H9 (cell line): ENCODE data around the gene NFKBIZ. TPM values are rescaled to one million over a fixed set of nuclear protein-coding genes. Genes with fewer than 3 reads are reported as not detected.

Experiments
- DNase-seq: peaks from one replicate; pipeline ENCODE4 v3.0.0-alpha.2; 2017
- H2AFZ ChIP-seq: one replicate; pipeline ENCODE4 v1.6.1; 2013; ENCODE audit warnings: mild to moderate bottlenecking, low read length, control low read depth, moderate library complexity
- H2AK5ac ChIP-seq: 2 replicates; pipeline ENCODE4 v1.6.1; 2013; ENCODE audit warnings: low read length, control low read depth, mixed read lengths; ENCODE audit not compliant: insufficient read length
- H2BK120ac ChIP-seq: one replicate; pipeline ENCODE4 v1.6.1; 2013; ENCODE audit warnings: low read depth, mild to moderate bottlenecking, low read length, control low read depth, inconsistent platforms; ENCODE audit not compliant: poor library complexity, severe bottlenecking
- H2BK12ac ChIP-seq: 2 replicates; pipeline ENCODE4 v1.6.1; 2013; ENCODE audit warnings: low read length, control low read depth, mixed read lengths, low read depth; ENCODE audit not compliant: insufficient read length
- H2BK15ac ChIP-seq: 2 replicates; pipeline ENCODE4 v1.6.1; 2013; ENCODE audit warnings: low read depth, low read length, control low read depth
- H2BK20ac ChIP-seq: one replicate; pipeline ENCODE4 v1.6.1; 2013; ENCODE audit warnings: low read depth, mild to moderate bottlenecking, low read length, control low read depth, inconsistent platforms; ENCODE audit not compliant: poor library complexity, severe bottlenecking
- H2BK5ac ChIP-seq: 2 replicates; pipeline ENCODE4 v1.6.1; 2013; ENCODE audit warnings: low read length, control low read depth, mixed read lengths; ENCODE audit not compliant: insufficient read length
- H3K14ac ChIP-seq: 2 replicates; pipeline ENCODE4 v1.6.1; 2013; ENCODE audit warnings: low read length, control low read depth; ENCODE audit not compliant: insufficient read depth
- H3K18ac ChIP-seq: 2 replicates; pipeline ENCODE4 v1.6.1; 2013; ENCODE audit warnings: low read depth, mild to moderate bottlenecking, mixed read lengths, low read length, control low read depth; ENCODE audit not compliant: insufficient read length
- H3K23ac ChIP-seq: 2 replicates; pipeline ENCODE4 v1.6.1; 2013; ENCODE audit warnings: low read length, control low read depth, mixed read lengths, low read depth; ENCODE audit not compliant: insufficient read length
- H3K23me2 ChIP-seq: 2 replicates; pipeline ENCODE4 v1.6.1; 2013; ENCODE audit warnings: low read depth, mild to moderate bottlenecking, mixed read lengths, low read length, control low read depth; ENCODE audit not compliant: insufficient read length, poor library complexity, severe bottlenecking
- H3K27ac ChIP-seq: 2 replicates; pipeline ENCODE4 v1.5.1; 2013; ENCODE audit warnings: low read length, control low read depth, mixed read lengths, low read depth; ENCODE audit not compliant: insufficient read length
- H3K27me3 ChIP-seq: 2 replicates; pipeline ENCODE4 v1.6.1; 2013; ENCODE audit warnings: low read length, control low read depth, inconsistent platforms; ENCODE audit not compliant: insufficient read depth
- H3K4ac ChIP-seq: 2 replicates; pipeline ENCODE4 v1.6.1; 2013; ENCODE audit warnings: low read depth, mild to moderate bottlenecking, control low read depth, inconsistent platforms, low read length, moderate library complexity
- H3K4me1 ChIP-seq: 2 replicates; pipeline ENCODE4 v1.6.1; 2013; ENCODE audit warnings: low read length, control low read depth, inconsistent platforms; ENCODE audit not compliant: insufficient read depth
- H3K4me2 ChIP-seq: 2 replicates; pipeline ENCODE4 v1.6.1; 2013; ENCODE audit warnings: low read length, control low read depth, mixed read lengths; ENCODE audit not compliant: insufficient read length, insufficient read depth
- H3K56ac ChIP-seq: 2 replicates; pipeline ENCODE4 v1.6.1; 2013; ENCODE audit warnings: low read depth, mild to moderate bottlenecking, mixed read lengths, low read length, control low read depth; ENCODE audit not compliant: insufficient read length
- H3K79me1 ChIP-seq: 2 replicates; pipeline ENCODE4 v1.6.1; 2013; ENCODE audit warnings: low read depth, mild to moderate bottlenecking, moderate library complexity, low read length, control low read depth, inconsistent platforms; ENCODE audit not compliant: insufficient read depth, poor library complexity, severe bottlenecking
- H3K79me2 ChIP-seq: 2 replicates; pipeline ENCODE4 v1.6.1; 2013; ENCODE audit warnings: low read length, control low read depth, inconsistent platforms; ENCODE audit not compliant: insufficient read depth
- H3K9ac ChIP-seq: 2 replicates; pipeline ENCODE4 v1.6.1; 2013; ENCODE audit warnings: low read length, control low read depth, mixed read lengths; ENCODE audit not compliant: insufficient read length; ENCODE audit errors: extremely low read depth
- H3K9me3 ChIP-seq: one replicate; pipeline ENCODE4 v1.6.1; 2013; ENCODE audit warnings: low read depth, low read length, inconsistent platforms; ENCODE audit not compliant: control insufficient read depth
- H3T11ph ChIP-seq: one replicate; pipeline ENCODE4 v1.6.1; 2013; ENCODE audit warnings: mild to moderate bottlenecking, low read length, control low read depth, inconsistent platforms
- H4K20me1 ChIP-seq: one replicate; pipeline ENCODE4 v1.6.1; 2013; ENCODE audit not compliant: control insufficient read depth, insufficient read length, insufficient read depth
- H4K5ac ChIP-seq: 2 replicates; pipeline ENCODE4 v1.6.1; 2013; ENCODE audit warnings: low read depth, mild to moderate bottlenecking, mixed read lengths, low read length, control low read depth; ENCODE audit not compliant: insufficient read length
- H4K8ac ChIP-seq: replicated peaks from 2 replicates; pipeline ENCODE4 v1.6.1; 2013; ENCODE audit warnings: low read length, control low read depth, mixed read lengths, low read depth; ENCODE audit not compliant: insufficient read length
- H4K91ac ChIP-seq: 2 replicates; pipeline ENCODE4 v1.6.1; 2013; ENCODE audit warnings: low read depth, mild to moderate bottlenecking, moderate library complexity, mixed read lengths, low read length, control low read depth; ENCODE audit not compliant: insufficient read length
- H3K27ac Mint-ChIP-seq, 3 experiments: 2 replicates in 2 of 3; 3 replicates in 1 of 3; pipeline ENCODE4 v1.8.0; 2020 to 2021; ENCODE audit warnings: mixed read lengths in 3 of 3, mild to moderate bottlenecking in 1 of 3, moderate library complexity in 1 of 3
- H3K27me3 Mint-ChIP-seq: 2 replicates; pipeline ENCODE4 v1.8.0; 2021; ENCODE audit warnings: low read depth, mild to moderate bottlenecking, moderate library complexity, mixed read lengths
- H3K36me3 Mint-ChIP-seq, 3 experiments: 2 replicates in 2 of 3; 3 replicates in 1 of 3; pipeline ENCODE4 v1.8.0; 2020 to 2021; ENCODE audit warnings: low read depth in 3 of 3, mixed read lengths in 3 of 3; ENCODE audit not compliant: insufficient read depth in 1 of 3
- H3K4me1 Mint-ChIP-seq, 2 experiments: 2 replicates each; pipeline ENCODE4 v1.8.0; 2020; ENCODE audit warnings: mixed read lengths in 2 of 2
- H3K4me3 Mint-ChIP-seq, 2 experiments: 2 replicates in 1 of 2; 3 replicates in 1 of 2; pipeline ENCODE4 v1.8.0; 2020 to 2021; ENCODE audit warnings: mild to moderate bottlenecking in 2 of 2, mixed read lengths in 2 of 2, moderate library complexity in 1 of 2
- H3K9me3 Mint-ChIP-seq, 2 experiments: 2 replicates in 1 of 2; 3 replicates in 1 of 2; pipeline ENCODE4 v1.8.0; 2020; ENCODE audit warnings: mild to moderate bottlenecking in 2 of 2, mixed read lengths in 2 of 2, moderate library complexity in 1 of 2
- WGBS: extraction: QIAGEN DNeasy Blood & Tissue Kit; methylation state at CpG from one replicate; pipeline ENCODE4 v1.1.7; 2013; ENCODE audit warnings: missing lambda C conversion rate, low lambda C conversion rate, mixed read lengths; ENCODE audit not compliant: insufficient read length; ENCODE audit errors: extremely low coverage; 5-methylcytosine and 5-hydroxymethylcytosine counted together
- total RNA-seq: library from RNA; stranded (reverse); gene quantifications from 2 replicates; pipeline ENCODE4 v1.2.1, GENCODE V29; 2021
- TF ChIP-seq, protein P1 (sequence below): fragments of 200-600 bp; sonication (generic); conservative IDR thresholded peaks from 3 replicates; pipeline ENCODE4 v1.8.0; 2021; ENCODE audit warnings: antibody characterized with exemption, mild to moderate bottlenecking

NFKBIZ gene
- total RNA-seq, 1 experiment from 2014 or later = 11.1 TPM

DNA sequence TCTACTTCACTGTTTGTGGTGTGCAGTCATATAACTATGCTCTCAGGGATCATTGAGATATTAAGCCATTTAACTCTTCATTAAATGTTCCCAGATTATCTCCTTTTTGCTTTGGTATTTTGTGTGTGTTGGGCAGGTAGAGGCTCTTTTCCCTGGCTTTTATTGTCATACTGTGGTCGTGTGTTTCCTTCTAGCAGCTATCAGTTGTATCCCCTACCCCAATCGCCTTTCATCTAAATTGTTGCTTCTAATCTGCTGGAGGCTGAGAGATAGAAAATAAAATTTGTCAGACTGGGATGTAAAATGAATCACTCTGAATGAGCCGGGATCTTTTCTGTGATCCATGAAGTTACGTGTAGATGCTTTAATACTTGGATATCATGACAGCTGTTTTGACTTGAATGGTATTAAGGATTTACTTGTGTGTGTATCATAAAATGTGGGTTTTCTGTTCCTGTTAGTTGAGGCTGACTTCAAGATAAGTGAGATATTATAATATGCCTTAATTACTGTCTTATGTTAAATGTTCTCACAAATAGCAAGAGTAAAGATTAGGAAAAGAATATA is 9.2 kb downstream of the NFKBIZ start:
- Histone ChIP-seq H3K4me1 (no peaks in the 10 kb centered on the region), H3K56ac (no peak overlapping the region), H2AK5ac (no peak overlapping the region), H2BK15ac (no peak overlapping the region), H3K79me1 (no peaks in the 10 kb centered on the region), H3T11ph (no peak overlapping the region), H4K91ac (no peak overlapping the region), H3K23ac (no peak overlapping the region), H3K4me2 (no peak overlapping the region), H3K4ac (no peak overlapping the region), H3K27ac (no peak overlapping the region), H4K5ac (no peak overlapping the region), H2BK20ac (no peak overlapping the region), H2BK5ac (no peak overlapping the region), H3K27me3 (no peaks in the 10 kb centered on the region), H4K20me1 (no peaks in the 10 kb centered on the region), H2BK12ac (no peak overlapping the region), H3K9ac (no peak overlapping the region), H4K8ac (no peak overlapping the region), H3K18ac (no peak overlapping the region), H3K23me2 (no peaks in the 10 kb centered on the region), H3K9me3 (no peaks in the 10 kb centered on the region), H3K14ac (no peak overlapping the region), H2AFZ (no peak overlapping the region), H2BK120ac (no peak overlapping the region), H3K79me2 (no peaks in the 10 kb centered on the region)
- Mint-ChIP-seq H3K36me3 (peaks cover 37 to 71% (median 70%) of the 10 kb centered on the region in 3 experiments; a peak in 6 of 7 replicates), H3K27me3 (no peaks in the 10 kb centered on the region; the same call in 1 of the 2 replicates), H3K4me3 (no peak overlapping the region), H3K9me3 (no peaks in the 10 kb centered on the region), H3K4me1 (no peaks in the 10 kb centered on the region), H3K27ac (no peak overlapping the region)
- WGBS = no CpG with 5 or more reads among the region's 4 CpGs
- TF ChIP-seq, protein P1, sequence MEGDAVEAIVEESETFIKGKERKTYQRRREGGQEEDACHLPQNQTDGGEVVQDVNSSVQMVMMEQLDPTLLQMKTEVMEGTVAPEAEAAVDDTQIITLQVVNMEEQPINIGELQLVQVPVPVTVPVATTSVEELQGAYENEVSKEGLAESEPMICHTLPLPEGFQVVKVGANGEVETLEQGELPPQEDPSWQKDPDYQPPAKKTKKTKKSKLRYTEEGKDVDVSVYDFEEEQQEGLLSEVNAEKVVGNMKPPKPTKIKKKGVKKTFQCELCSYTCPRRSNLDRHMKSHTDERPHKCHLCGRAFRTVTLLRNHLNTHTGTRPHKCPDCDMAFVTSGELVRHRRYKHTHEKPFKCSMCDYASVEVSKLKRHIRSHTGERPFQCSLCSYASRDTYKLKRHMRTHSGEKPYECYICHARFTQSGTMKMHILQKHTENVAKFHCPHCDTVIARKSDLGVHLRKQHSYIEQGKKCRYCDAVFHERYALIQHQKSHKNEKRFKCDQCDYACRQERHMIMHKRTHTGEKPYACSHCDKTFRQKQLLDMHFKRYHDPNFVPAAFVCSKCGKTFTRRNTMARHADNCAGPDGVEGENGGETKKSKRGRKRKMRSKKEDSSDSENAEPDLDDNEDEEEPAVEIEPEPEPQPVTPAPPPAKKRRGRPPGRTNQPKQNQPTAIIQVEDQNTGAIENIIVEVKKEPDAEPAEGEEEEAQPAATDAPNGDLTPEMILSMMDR = no peak
- no peak for DNase-seq
